Purkinje cell (primary cell): ENCODE data around the gene TAS2R7. TPM values are rescaled to one million over a fixed set of nuclear protein-coding genes. Genes with fewer than 3 reads are reported as not detected.

Experiments
- polyA plus RNA-seq: library from polyadenylated mRNA; unstranded; fragments of >200 nt; fragmentation: Nextera tagmentation; gene quantifications from 2 replicates; pipeline ENCODE4 v1.2.1, GENCODE V29; 2014

TAS2R7 gene
- 0.30 TPM in 1 of 2 replicates, not detected in the other for polyA plus RNA-seq

GRCh38 chr12:10802587-10802986, at the start of gene TAS2R7:
Gene TAS2R7, minus strand, starts transcription at chr12:10802627. Its CDS starts 57 bp downstream, at chr12:10802570.

GRCh38 chr12:10849425-10849878, 47.0 kb upstream of the TAS2R7 start, which contains the start of gene PRR4:
Gene PRR4, minus strand, starts transcription at chr12:10849475. Its CDS starts 38 bp downstream, at chr12:10849437.

DNA sequence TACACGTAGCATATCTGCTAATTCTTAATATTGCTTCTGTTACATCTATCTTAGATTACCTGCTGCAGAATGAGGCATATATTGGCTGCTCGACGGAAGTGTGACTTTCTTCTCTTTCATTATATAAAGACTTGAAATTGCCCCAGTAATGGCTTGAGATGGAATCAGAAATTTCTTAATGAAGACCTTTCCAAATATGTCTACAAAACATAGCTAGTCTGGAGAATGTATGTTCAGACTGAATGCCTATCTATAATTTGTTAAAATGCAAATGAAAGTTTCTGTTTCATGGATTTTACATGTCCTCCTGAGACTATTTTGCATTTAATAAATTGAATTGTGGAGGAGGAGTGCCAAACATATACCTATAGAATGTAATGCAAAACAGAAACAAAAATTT, 23.8 kb upstream of the TAS2R7 start, which contains the start of gene TAS2R10:
Gene TAS2R10, minus strand, starts transcription at position 101 of the 400 bp plus-strand sequence. Its CDS starts 89 bp downstream, at position 12.

GRCh38 chr12:10810068-10810467, 7.6 kb upstream of the TAS2R7 start, which contains the start of gene TAS2R9:
Gene TAS2R9, minus strand, starts transcription at chr12:10810168. Its CDS starts 93 bp downstream, at chr12:10810075.

DNA sequence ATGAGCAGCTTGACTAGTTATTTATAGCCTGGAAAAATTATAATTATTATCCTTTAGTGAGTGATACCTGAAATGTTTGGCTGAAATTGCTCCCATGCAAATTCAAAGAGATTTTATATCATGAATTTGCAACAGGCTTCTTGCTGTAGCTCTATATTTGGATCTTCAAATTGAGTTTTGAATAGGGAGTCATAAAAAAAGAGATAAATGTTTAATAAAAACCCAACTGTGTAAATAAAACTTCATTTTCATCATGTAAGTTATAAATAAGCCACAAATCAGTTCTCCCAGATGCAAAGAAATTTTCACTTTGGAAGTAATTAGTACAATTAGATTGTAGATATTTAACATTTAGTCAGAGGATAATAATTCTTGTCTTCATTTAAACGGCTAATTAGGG, 4.8 kb upstream of the TAS2R7 start, which contains the start of gene TAS2R8:
Gene TAS2R8, minus strand, starts transcription at position 101 of the 400 bp plus-strand sequence. CDS start 306 bp downstream, outside the sequence.

Other genes with a start within 250 kb of the TAS2R7 start
- 54.1 and 67.0 TPM in 2 replicates for gene MAGOHB, start 189.0 kb downstream of the TAS2R7 start, polyA plus RNA-seq
- 0.50 TPM in 1 of 2 replicates, not detected in the other for gene STYK1, start 128.6 kb downstream of the TAS2R7 start, polyA plus RNA-seq
- 1.5 and 2.4 TPM in 2 replicates for gene YBX3, start 79.3 kb downstream of the TAS2R7 start, polyA plus RNA-seq
- gene TAS2R8, start 4.7 kb upstream of the TAS2R7 start, polyA plus RNA-seq = not detected in 2 replicates
- not detected in 2 replicates for gene TAS2R9, start 7.5 kb upstream of the TAS2R7 start, polyA plus RNA-seq
- gene TAS2R10, start 23.7 kb upstream of the TAS2R7 start, polyA plus RNA-seq = 3.4 and 4.6 TPM in 2 replicates
- 17.7 and 22.1 TPM in 2 replicates for gene PRR4, start 46.8 kb upstream of the TAS2R7 start, polyA plus RNA-seq
- 31.6 and 47.9 TPM in 2 replicates for gene PRH1, start 81.6 kb upstream of the TAS2R7 start, polyA plus RNA-seq
- 0.20 and 0.54 TPM in 2 replicates for gene TAS2R13, start 106.9 kb upstream of the TAS2R7 start, polyA plus RNA-seq
- not detected in 2 replicates for gene PRH2, start 126.6 kb upstream of the TAS2R7 start, polyA plus RNA-seq
- gene TAS2R14, start 136.6 kb upstream of the TAS2R7 start, polyA plus RNA-seq = 10.0 and 17.3 TPM in 2 replicates
- not detected in 2 replicates for gene TAS2R50, start 184.3 kb upstream of the TAS2R7 start, polyA plus RNA-seq
- gene TAS2R20, start 195.7 kb upstream of the TAS2R7 start, polyA plus RNA-seq = 0.87 TPM in 1 of 2 replicates, not detected in the other
- gene TAS2R19, start 220.0 kb upstream of the TAS2R7 start, polyA plus RNA-seq = 0.81 and 2.3 TPM in 2 replicates
- gene TAS2R31, start 228.8 kb upstream of the TAS2R7 start, polyA plus RNA-seq = not detected in 2 replicates